Keratinocyte (primary cell): ENCODE data around the gene AGAP1. TPM values are rescaled to one million over a fixed set of nuclear protein-coding genes. Genes with fewer than 3 reads are reported as not detected.

ENCODE experiments used
- DNase-seq: peaks from one replicate; pipeline ENCODE4 v3.0.0-alpha.2; 2011; ENCODE audit warnings: low read depth, missing footprints, low spot score
- FAIRE-seq: peaks from 2 replicates; lab custom pipeline; 2011; peaks lifted over from hg19 to GRCh38; lab: Jason Lieb, UNC
- H2AFZ ChIP-seq: 2 replicates; pipeline ENCODE4 v1.6.0; 2012; ENCODE audit warnings: low read length, control low read depth, inconsistent platforms; ENCODE audit not compliant: control insufficient read depth
- H3K27ac ChIP-seq: 2 replicates; pipeline ENCODE4 v1.5.1; 2011; ENCODE audit warnings: low read length; ENCODE audit not compliant: control insufficient read depth, insufficient read depth
- H3K27me3 ChIP-seq: 3 replicates; pipeline ENCODE4 v1.6.0; 2011; ENCODE audit warnings: low read length; ENCODE audit not compliant: control insufficient read depth, insufficient read depth; ENCODE audit errors: extremely low read depth
- H3K36me3 ChIP-seq, 2 experiments: 2 replicates in 1 of 2; 3 replicates in 1 of 2; pipeline ENCODE4 v1.5.1; 2011; ENCODE audit warnings: low read length in 2 of 2, mild to moderate bottlenecking in 1 of 2; ENCODE audit not compliant: control insufficient read depth in 2 of 2, insufficient read depth in 2 of 2; ENCODE audit errors: extremely low read depth in 1 of 2
- H3K4me1 ChIP-seq: 3 replicates; pipeline ENCODE4 v1.5.1; 2011; ENCODE audit warnings: low read length; ENCODE audit not compliant: control insufficient read depth, insufficient read depth; ENCODE audit errors: extremely low read depth
- H3K4me2 ChIP-seq: 3 replicates; pipeline ENCODE4 v1.6.0; 2011; ENCODE audit warnings: low read depth, low read length; ENCODE audit not compliant: control insufficient read depth, insufficient read depth; ENCODE audit errors: extremely low read depth
- H3K4me3 ChIP-seq, 3 experiments: fragments of 200-600 bp in 1 of 3; sonication (generic) in 1 of 3; 2 replicates in 2 of 3; 3 replicates in 1 of 3; pipeline ENCODE4 v1.5.1; 2011 to 2016; ENCODE audit warnings: low read length in 3 of 3, mild to moderate bottlenecking in 3 of 3, control low read depth in 2 of 3, inconsistent platforms in 1 of 3, low read depth in 1 of 3, mixed read lengths in 1 of 3, mixed run types in 1 of 3, moderate library complexity in 1 of 3; ENCODE audit not compliant: control insufficient read depth in 2 of 3, insufficient read depth in 2 of 3; ENCODE audit errors: extremely low read depth in 1 of 3
- H3K79me2 ChIP-seq: 2 replicates; pipeline ENCODE4 v1.6.0; 2012; ENCODE audit warnings: low read length; ENCODE audit not compliant: control insufficient read depth, insufficient read depth
- H3K9ac ChIP-seq: 3 replicates; pipeline ENCODE4 v1.6.0; 2011; ENCODE audit warnings: low read length; ENCODE audit not compliant: control insufficient read depth, insufficient read depth; ENCODE audit errors: extremely low read depth
- H3K9me1 ChIP-seq: 3 replicates; pipeline ENCODE4 v1.6.0; 2011; ENCODE audit warnings: low read length; ENCODE audit not compliant: control insufficient read depth, insufficient read depth; ENCODE audit errors: extremely low read depth
- H3K9me3 ChIP-seq: 2 replicates; pipeline ENCODE4 v1.5.1; 2012; ENCODE audit warnings: low read depth, low read length; ENCODE audit not compliant: control insufficient read depth
- H4K20me1 ChIP-seq: 3 replicates; pipeline ENCODE4 v1.6.0; 2011; ENCODE audit warnings: low read length; ENCODE audit not compliant: control insufficient read depth, insufficient read depth; ENCODE audit errors: extremely low read depth
- EZH2 ChIP-seq: IDR thresholded peaks from one replicate; pipeline ENCODE4 v1.6.1; 2012; ENCODE audit warnings: inconsistent platforms, mild to moderate bottlenecking, low read length, moderate library complexity
- dilution Hi-C: fragments of 300-500 bp; cut with MboI; formaldehyde crosslinking; loops from one replicate; pipeline ENCODE4 v1.7.0; 2020; ENCODE audit warnings: low sequenced_read_pairs; ENCODE audit not compliant: extremely low pct_ligation_motif_present
- polyA plus RNA-seq, 5 experiments: library from polyadenylated mRNA; depleted of rRNA in 3 of 5; stranded (reverse) in 3 of 5; stranded (forward) in 1 of 5; unstranded in 1 of 5; fragments of >200 nt; gene quantifications; 1 replicate in 1 of 5; 2 replicates in 3 of 5; 3 replicates in 1 of 5; pipeline versions ENCODE4 v1.2.1 to v1.2.3, GENCODE V29; 2011 to 2012; ENCODE audit warnings: missing spikeins in 2 of 5, low read depth in 1 of 5, low replicate concordance in 1 of 5
- TF ChIP-seq, protein P1 (sequence below), 3 experiments: IDR thresholded peaks in 1 of 3; conservative IDR thresholded peaks in 1 of 3; optimal IDR thresholded peaks in 1 of 3; 2 replicates in 2 of 3; 3 replicates in 1 of 3; pipeline versions ENCODE3 to v1.5.1; 2011; ENCODE audit warnings: low read length in 3 of 3, mild to moderate bottlenecking in 3 of 3, moderate library complexity in 2 of 3, control low read depth in 1 of 3, inconsistent platforms in 1 of 3; ENCODE audit not compliant: insufficient read depth in 2 of 3; ENCODE audit errors: extremely low read depth in 1 of 3

The AGAP1 gene
- polyA plus RNA-seq, 1 donor (not counting 4 experiments of a cell fraction or from before 2014, with no cell fraction given) = 12.6 TPM

DNA sequence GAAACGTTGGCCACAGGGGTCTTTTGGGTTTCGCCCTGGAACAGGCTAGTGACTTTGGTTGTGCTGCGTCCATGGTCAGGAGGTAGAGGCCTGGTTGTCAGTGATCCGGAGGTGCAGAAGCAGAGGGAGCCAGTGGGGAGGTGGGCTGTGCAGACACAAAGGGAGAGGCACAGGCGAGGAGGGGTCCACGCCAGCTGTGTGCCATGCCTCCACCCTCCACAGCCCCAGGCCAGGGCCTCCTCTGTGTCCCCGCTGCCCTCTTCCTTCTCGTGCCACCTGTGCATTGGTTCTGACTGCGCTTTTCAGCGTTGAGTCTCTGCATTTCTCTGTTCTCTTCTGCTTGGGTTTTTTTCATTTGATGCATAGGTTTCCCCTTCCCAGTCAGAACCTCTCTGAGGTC is 553.3 kb downstream of the AGAP1 start:
- TF ChIP-seq, protein P1, sequence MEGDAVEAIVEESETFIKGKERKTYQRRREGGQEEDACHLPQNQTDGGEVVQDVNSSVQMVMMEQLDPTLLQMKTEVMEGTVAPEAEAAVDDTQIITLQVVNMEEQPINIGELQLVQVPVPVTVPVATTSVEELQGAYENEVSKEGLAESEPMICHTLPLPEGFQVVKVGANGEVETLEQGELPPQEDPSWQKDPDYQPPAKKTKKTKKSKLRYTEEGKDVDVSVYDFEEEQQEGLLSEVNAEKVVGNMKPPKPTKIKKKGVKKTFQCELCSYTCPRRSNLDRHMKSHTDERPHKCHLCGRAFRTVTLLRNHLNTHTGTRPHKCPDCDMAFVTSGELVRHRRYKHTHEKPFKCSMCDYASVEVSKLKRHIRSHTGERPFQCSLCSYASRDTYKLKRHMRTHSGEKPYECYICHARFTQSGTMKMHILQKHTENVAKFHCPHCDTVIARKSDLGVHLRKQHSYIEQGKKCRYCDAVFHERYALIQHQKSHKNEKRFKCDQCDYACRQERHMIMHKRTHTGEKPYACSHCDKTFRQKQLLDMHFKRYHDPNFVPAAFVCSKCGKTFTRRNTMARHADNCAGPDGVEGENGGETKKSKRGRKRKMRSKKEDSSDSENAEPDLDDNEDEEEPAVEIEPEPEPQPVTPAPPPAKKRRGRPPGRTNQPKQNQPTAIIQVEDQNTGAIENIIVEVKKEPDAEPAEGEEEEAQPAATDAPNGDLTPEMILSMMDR (optimal IDR thresholded peaks at IDR 0.05 in 1 of 3, IDR thresholded peaks at IDR 0.05 in 1 of 3, conservative IDR thresholded peaks at IDR 0.05 in 1 of 3; ENCODE audit: extremely low read depth in 1 of 3, insufficient read depth in 2 of 3, low read length in 3 of 3) = no peak
- TF ChIP-seq EZH2 = no peak
- no peak for FAIRE-seq
- H3K4me2 ChIP-seq = no peak overlapping the region
- no peaks in the 10 kb centered on the region for H3K27me3 ChIP-seq
- no peaks in the 10 kb centered on the region for H4K20me1 ChIP-seq
- no peaks in the 10 kb centered on the region for H3K79me2 ChIP-seq
- no peak overlapping the region for H3K27ac ChIP-seq
- H2AFZ ChIP-seq = no peak overlapping the region
- H3K9ac ChIP-seq = no peak overlapping the region
- peaks cover 9% of the 10 kb centered on the region for H3K4me1 ChIP-seq
- no peaks in the 10 kb centered on the region for H3K9me3 ChIP-seq
- H3K9me1 ChIP-seq = no peaks in the 10 kb centered on the region
- DNase-seq = no peak
- dilution Hi-C loops = no loop called here
- no peak overlapping the region for H3K4me3 ChIP-seq
- H3K36me3 ChIP-seq = peaks cover 3 to 7% of the 10 kb centered on the region in 2 experiments

DNA sequence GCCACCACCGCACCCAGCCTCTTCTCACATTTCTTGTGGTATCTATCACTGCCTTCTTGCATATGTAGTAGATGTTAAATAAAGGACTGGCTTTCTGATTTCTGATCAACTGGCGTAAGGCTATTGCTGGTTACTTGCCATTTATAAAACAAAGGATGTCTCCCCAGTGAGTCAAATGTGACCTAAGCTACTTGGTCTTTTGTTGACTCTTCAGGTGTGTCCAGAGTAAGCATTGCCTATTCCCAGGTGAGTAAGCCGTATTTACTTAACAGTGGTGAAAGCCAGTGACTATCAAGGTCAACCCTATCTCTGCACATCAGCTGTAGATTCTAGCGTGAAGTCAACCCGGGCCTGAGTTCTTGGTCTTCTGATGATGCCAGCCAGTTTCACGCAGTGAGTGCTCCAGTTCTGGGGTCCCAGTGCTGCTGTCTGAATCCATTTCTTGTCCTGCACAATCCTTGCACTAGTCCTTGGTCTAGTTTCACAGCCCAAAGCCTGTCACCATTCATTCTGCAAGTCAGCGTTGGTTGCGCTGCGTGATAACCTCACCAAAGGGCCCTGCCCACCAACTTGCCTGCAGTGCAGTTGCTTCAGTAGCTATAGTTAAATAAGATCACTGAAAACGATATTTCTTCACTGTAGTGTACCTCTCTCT is 554.2 kb downstream of the AGAP1 start:
- Histone ChIP-seq H3K9me3 (no peaks in the 10 kb centered on the region), H4K20me1 (no peaks in the 10 kb centered on the region), H3K4me1 (peaks cover 9% of the 10 kb centered on the region), H2AFZ (no peak overlapping the region), H3K4me3 (no peak overlapping the region), H3K9me1 (no peaks in the 10 kb centered on the region), H3K27ac (no peak overlapping the region), H3K27me3 (no peaks in the 10 kb centered on the region), H3K79me2 (no peaks in the 10 kb centered on the region), H3K9ac (no peak overlapping the region), H3K4me2 (no peak overlapping the region), H3K36me3 (peaks cover 3 to 5% of the 10 kb centered on the region in 2 experiments)
- DNase-seq = no peak
- TF ChIP-seq, protein P1 (optimal IDR thresholded peaks at IDR 0.05 in 1 of 3, IDR thresholded peaks at IDR 0.05 in 1 of 3, conservative IDR thresholded peaks at IDR 0.05 in 1 of 3; ENCODE audit: extremely low read depth in 1 of 3, insufficient read depth in 2 of 3, low read length in 3 of 3) = no peak
- TF ChIP-seq EZH2 = no peak
- dilution Hi-C loops = no loop called here
- no peak for FAIRE-seq
